Measurements from ENCODE around the gene POR. TPM values are rescaled to one million over a fixed set of nuclear protein-coding genes. Genes with fewer than 3 reads are reported as not detected.

The POR gene
- total RNA-seq, 1 donor from 2014 or later: 84.4 TPM

Other genes with a start within 250 kb of the POR start
- 2.3 and 3.3 TPM in 2 replicates for gene HIP1, start 176.2 kb upstream of the POR start, total RNA-seq
- not detected in 2 replicates for gene CCL26, start 142.9 kb upstream of the POR start, total RNA-seq
- gene CCL24, start 101.3 kb upstream of the POR start, total RNA-seq: not detected in 2 replicates
- 59.9 and 63.9 TPM in 2 replicates for gene RHBDD2, start 36.1 kb upstream of the POR start, total RNA-seq
- gene TMEM120A, start 79.4 kb downstream of the POR start, total RNA-seq: 44.3 and 49.9 TPM in 2 replicates
- gene STYXL1, start 132.8 kb downstream of the POR start, total RNA-seq: 35.3 and 38.7 TPM in 2 replicates
- 249 and 292 TPM in 2 replicates for gene MDH2, start 133.0 kb downstream of the POR start, total RNA-seq